Astrocyte (in vitro differentiated cells and primary cell): ENCODE results near the gene SLC36A3. TPM values are rescaled to one million over a fixed set of nuclear protein-coding genes. Genes with fewer than 3 reads are reported as not detected.

Experiments used
- DNase-seq: peaks from one replicate; pipeline ENCODE4 v3.0.0-alpha.2; 2010; ENCODE audit warnings: low read depth
- FAIRE-seq: peaks from 2 replicates; lab custom pipeline; 2011; peaks lifted over from hg19 to GRCh38; lab: Jason Lieb, UNC
- H2AFZ ChIP-seq: 2 replicates; pipeline ENCODE4 v1.6.0; 2012; ENCODE audit warnings: low read depth, low read length, inconsistent platforms
- H3K27ac ChIP-seq: 2 replicates; pipeline ENCODE4 v1.5.1; 2011; ENCODE audit warnings: low read depth, low read length, inconsistent platforms
- H3K27me3 ChIP-seq: 2 replicates; pipeline ENCODE4 v1.6.0; 2011; ENCODE audit warnings: low read length, inconsistent platforms; ENCODE audit not compliant: insufficient read depth
- H3K36me3 ChIP-seq: 2 replicates; pipeline ENCODE4 v1.5.1; 2011; ENCODE audit warnings: low read length, inconsistent platforms; ENCODE audit not compliant: insufficient read depth
- H3K4me1 ChIP-seq: 2 replicates; pipeline ENCODE4 v1.5.1; 2011; ENCODE audit warnings: low read length, inconsistent platforms; ENCODE audit not compliant: insufficient read depth
- H3K4me2 ChIP-seq: 2 replicates; pipeline ENCODE4 v1.6.0; 2012; ENCODE audit warnings: low read length, inconsistent platforms
- H3K4me3 ChIP-seq: 2 replicates; pipeline ENCODE4 v1.5.1; 2011; ENCODE audit warnings: low read depth, mild to moderate bottlenecking, low read length, inconsistent platforms; ENCODE audit not compliant: insufficient read depth
- H3K79me2 ChIP-seq: 2 replicates; pipeline ENCODE4 v1.6.0; 2012; ENCODE audit warnings: mild to moderate bottlenecking, low read length, inconsistent platforms; ENCODE audit not compliant: insufficient read depth
- H3K9ac ChIP-seq: 2 replicates; pipeline ENCODE4 v1.6.0; 2012; ENCODE audit warnings: mild to moderate bottlenecking, low read length, inconsistent platforms
- H3K9me3 ChIP-seq: 2 replicates; pipeline ENCODE4 v1.5.1; 2012; ENCODE audit warnings: low read depth, mild to moderate bottlenecking, low read length, inconsistent platforms; ENCODE audit not compliant: insufficient read depth
- H4K20me1 ChIP-seq: 2 replicates; pipeline ENCODE4 v1.6.0; 2012; ENCODE audit warnings: low read length, inconsistent platforms; ENCODE audit not compliant: insufficient read depth
- H3K27ac Mint-ChIP-seq: one replicate; pipeline ENCODE4 v1.8.0; 2021; ENCODE audit warnings: mild to moderate bottlenecking, mixed read lengths; ENCODE audit not compliant: unreplicated experiment
- H3K27me3 Mint-ChIP-seq: one replicate; pipeline ENCODE4 v1.8.0; 2021; ENCODE audit warnings: low read depth, mixed read lengths; ENCODE audit not compliant: unreplicated experiment
- H3K36me3 Mint-ChIP-seq: one replicate; pipeline ENCODE4 v1.8.0; 2021; ENCODE audit warnings: low read depth, mixed read lengths; ENCODE audit not compliant: unreplicated experiment
- H3K4me1 Mint-ChIP-seq: one replicate; pipeline ENCODE4 v1.8.0; 2021; ENCODE audit warnings: low read depth, mixed read lengths; ENCODE audit not compliant: unreplicated experiment
- H3K4me3 Mint-ChIP-seq: one replicate; pipeline ENCODE4 v1.8.0; 2021; ENCODE audit warnings: mild to moderate bottlenecking, moderate library complexity, mixed read lengths; ENCODE audit not compliant: unreplicated experiment
- H3K9me3 Mint-ChIP-seq: one replicate; pipeline ENCODE4 v1.8.0; 2021; ENCODE audit warnings: mild to moderate bottlenecking, mixed read lengths; ENCODE audit not compliant: unreplicated experiment
- EZH2 ChIP-seq: IDR thresholded peaks from 2 replicates; pipeline ENCODE4 v1.6.1; 2012; ENCODE audit warnings: mild to moderate bottlenecking, low read length, inconsistent platforms; ENCODE audit not compliant: insufficient read depth
- total RNA-seq: library from RNA; stranded (reverse); gene quantifications from 2 replicates; pipeline ENCODE4 v1.2.1, GENCODE V29; 2021
- TF ChIP-seq, protein P1 (sequence below): IDR thresholded peaks from 2 replicates; pipeline ENCODE4 v1.5.1; 2011; ENCODE audit warnings: low read depth, mild to moderate bottlenecking, inconsistent platforms, low read length, moderate library complexity; ENCODE audit not compliant: insufficient read depth

The SLC36A3 gene
- total RNA-seq, 1 donor from 2014 or later = not detected

DNA sequence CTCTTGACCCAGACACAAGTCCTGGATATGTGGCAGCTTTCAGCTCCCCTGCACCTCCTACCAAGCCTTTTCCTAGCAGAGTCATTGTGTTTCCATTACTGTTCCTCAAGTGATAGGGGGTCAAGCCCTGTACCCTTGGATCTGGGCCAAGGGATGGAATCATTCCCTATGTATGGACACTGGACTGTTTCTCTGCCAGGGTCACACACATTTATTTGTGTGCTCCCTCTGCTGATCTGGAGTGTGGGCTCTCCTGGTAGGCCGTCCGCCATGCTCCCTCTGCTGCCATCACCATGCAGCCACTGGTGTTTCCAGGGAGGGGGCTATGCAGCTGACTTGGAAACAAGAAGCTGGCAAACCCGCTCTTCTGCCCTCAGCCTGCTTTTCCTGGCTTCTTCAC, 41.0 kb downstream of the SLC36A3 start:
- H3K27me3 ChIP-seq = no peaks in the 10 kb centered on the region
- peaks cover 3% of the 10 kb centered on the region for H3K36me3 ChIP-seq
- Mint-ChIP-seq H3K27me3 (no peaks in the 10 kb centered on the region), H3K27ac (no peak overlapping the region), H3K4me1 (peaks cover 12% of the 10 kb centered on the region), H3K4me3 (no peak overlapping the region), H3K36me3 (peaks cover 6% of the 10 kb centered on the region), H3K9me3 (peaks cover 2% of the 10 kb centered on the region)
- peaks cover 5% of the 10 kb centered on the region for H3K4me1 ChIP-seq
- H2AFZ ChIP-seq = no peak overlapping the region
- H3K27ac ChIP-seq = no peak overlapping the region
- H4K20me1 ChIP-seq = no peaks in the 10 kb centered on the region
- no peak overlapping the region for H3K4me2 ChIP-seq
- FAIRE-seq = no peak
- H3K9me3 ChIP-seq = no peaks in the 10 kb centered on the region
- no peak overlapping the region for H3K4me3 ChIP-seq
- H3K79me2 ChIP-seq = no peaks in the 10 kb centered on the region
- TF ChIP-seq EZH2 = no peak
- TF ChIP-seq, protein P1, sequence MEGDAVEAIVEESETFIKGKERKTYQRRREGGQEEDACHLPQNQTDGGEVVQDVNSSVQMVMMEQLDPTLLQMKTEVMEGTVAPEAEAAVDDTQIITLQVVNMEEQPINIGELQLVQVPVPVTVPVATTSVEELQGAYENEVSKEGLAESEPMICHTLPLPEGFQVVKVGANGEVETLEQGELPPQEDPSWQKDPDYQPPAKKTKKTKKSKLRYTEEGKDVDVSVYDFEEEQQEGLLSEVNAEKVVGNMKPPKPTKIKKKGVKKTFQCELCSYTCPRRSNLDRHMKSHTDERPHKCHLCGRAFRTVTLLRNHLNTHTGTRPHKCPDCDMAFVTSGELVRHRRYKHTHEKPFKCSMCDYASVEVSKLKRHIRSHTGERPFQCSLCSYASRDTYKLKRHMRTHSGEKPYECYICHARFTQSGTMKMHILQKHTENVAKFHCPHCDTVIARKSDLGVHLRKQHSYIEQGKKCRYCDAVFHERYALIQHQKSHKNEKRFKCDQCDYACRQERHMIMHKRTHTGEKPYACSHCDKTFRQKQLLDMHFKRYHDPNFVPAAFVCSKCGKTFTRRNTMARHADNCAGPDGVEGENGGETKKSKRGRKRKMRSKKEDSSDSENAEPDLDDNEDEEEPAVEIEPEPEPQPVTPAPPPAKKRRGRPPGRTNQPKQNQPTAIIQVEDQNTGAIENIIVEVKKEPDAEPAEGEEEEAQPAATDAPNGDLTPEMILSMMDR = no peak
- no peak for DNase-seq
- no peak overlapping the region for H3K9ac ChIP-seq

GRCh38 chr5:151259931-151260330, 43.6 kb downstream of the SLC36A3 start:
- no peak overlapping the region for H3K9ac ChIP-seq
- no peak overlapping the region for H3K27ac Mint-ChIP-seq

GRCh38 chr5:151258816-151259215, 44.8 kb downstream of the SLC36A3 start:
- Mint-ChIP-seq H3K27ac (no peak overlapping the region), H3K4me3 (no peak overlapping the region), H3K4me1 (peaks cover 7% of the 10 kb centered on the region), H3K9me3 (peaks cover 5% of the 10 kb centered on the region), H3K36me3 (peaks cover 2% of the 10 kb centered on the region), H3K27me3 (no peaks in the 10 kb centered on the region)
- Histone ChIP-seq H3K36me3 (no peaks in the 10 kb centered on the region), H3K79me2 (no peaks in the 10 kb centered on the region), H3K4me1 (peaks cover under 1% of the 10 kb centered on the region), H3K9ac (no peak overlapping the region), H2AFZ (no peak overlapping the region), H3K4me2 (no peak overlapping the region), H3K4me3 (no peak overlapping the region), H4K20me1 (no peaks in the 10 kb centered on the region), H3K27ac (no peak overlapping the region), H3K27me3 (no peaks in the 10 kb centered on the region), H3K9me3 (no peaks in the 10 kb centered on the region)
- DNase-seq = no peak
- no peak for FAIRE-seq
- TF ChIP-seq EZH2 = no peak
- TF ChIP-seq, protein P1 = no peak

More at GRCh38 chr5:151259931-151260330, 43.6 kb downstream of the SLC36A3 start:
- no peak overlapping the region for H3K4me3 Mint-ChIP-seq
- peaks cover 5% of the 10 kb centered on the region for H3K9me3 Mint-ChIP-seq
- no peak overlapping the region for H3K4me2 ChIP-seq
- DNase-seq = no peak
- H3K4me1 ChIP-seq = peaks cover 5% of the 10 kb centered on the region
- H3K9me3 ChIP-seq = no peaks in the 10 kb centered on the region
- no peaks in the 10 kb centered on the region for H3K27me3 ChIP-seq
- TF ChIP-seq, protein P1 = no peak
- no peak for TF ChIP-seq EZH2
- no peak overlapping the region for H2AFZ ChIP-seq
- H3K36me3 Mint-ChIP-seq = peaks cover 2% of the 10 kb centered on the region
- no peak for FAIRE-seq
- peaks cover 11% of the 10 kb centered on the region for H3K4me1 Mint-ChIP-seq
- no peak overlapping the region for H3K4me3 ChIP-seq
- no peaks in the 10 kb centered on the region for H3K79me2 ChIP-seq
- H3K36me3 ChIP-seq = no peaks in the 10 kb centered on the region
- no peaks in the 10 kb centered on the region for H4K20me1 ChIP-seq
- H3K27ac ChIP-seq = no peak overlapping the region
- H3K27me3 Mint-ChIP-seq = no peaks in the 10 kb centered on the region
